GM18526 (cell line): Measurements from ENCODE around the gene SOCS6.

Experiments
- POLR2A ChIP-seq: IDR thresholded peaks from 3 replicates; pipeline ENCODE4 v1.6.1; 2011; ENCODE audit not compliant: insufficient read length; ENCODE audit errors: extremely low read depth

The SOCS6 gene

GRCh38 chr18:70330887-70331286, 42.0 kb downstream of the SOCS6 start:
- TF ChIP-seq POLR2A, result no peak

GRCh38 chr18:70331456-70332097, 42.7 kb downstream of the SOCS6 start:
- TF ChIP-seq POLR2A, result no peak

- no peak for TF ChIP-seq POLR2A
Observed at GRCh38 chr18:70332694-70333093, 43.8 kb downstream of the SOCS6 start.

- no peak for TF ChIP-seq POLR2A
Observed at GRCh38 chr18:70333316-70333715, 44.5 kb downstream of the SOCS6 start.

GRCh38 chr18:70333757-70334156, 44.9 kb downstream of the SOCS6 start:
- TF ChIP-seq POLR2A, result no peak

GRCh38 chr18:70334264-70334663, 45.4 kb downstream of the SOCS6 start:
- no peak for TF ChIP-seq POLR2A

GRCh38 chr18:70334728-70335329, 46.0 kb downstream of the SOCS6 start:
- no peak for TF ChIP-seq POLR2A

DNA sequence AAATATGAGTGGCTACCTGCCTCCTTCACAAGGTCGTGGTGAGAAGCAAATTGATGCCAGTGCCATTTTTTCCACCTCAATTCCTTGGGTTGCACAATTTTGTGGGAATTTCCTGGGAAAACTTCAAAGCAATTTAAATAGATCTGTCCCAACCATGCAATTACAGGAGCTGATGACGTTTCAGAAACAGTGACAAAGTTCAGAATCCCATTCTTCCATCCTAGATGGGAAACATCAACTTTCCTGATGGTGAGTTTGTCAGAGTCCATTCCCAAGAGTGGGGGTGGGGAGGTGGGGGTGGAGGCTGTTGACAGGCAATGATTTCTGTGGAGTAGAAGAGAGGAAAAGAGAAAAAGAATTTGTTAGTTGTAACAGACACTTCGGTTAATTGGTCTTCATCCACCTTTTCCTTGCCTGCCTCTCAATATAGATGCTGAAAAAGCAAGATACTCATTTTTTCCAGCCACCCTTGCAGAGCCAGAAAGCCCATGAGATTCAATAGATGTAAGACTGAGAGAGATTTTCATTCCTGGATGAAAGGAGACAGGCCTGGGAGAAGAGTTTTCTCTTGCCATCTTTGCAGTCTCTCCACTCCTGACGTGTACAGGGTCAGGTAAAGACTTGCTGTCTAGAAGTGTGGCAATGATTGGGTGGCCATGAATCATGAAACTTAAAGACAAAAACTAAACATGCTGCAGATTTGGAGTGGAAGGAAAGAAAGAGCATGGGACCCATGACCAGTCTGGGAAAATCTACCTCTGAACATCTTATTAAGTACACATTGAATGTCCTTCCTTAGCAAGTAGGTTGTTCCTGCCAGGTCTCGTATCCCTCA, 47.3 kb downstream of the SOCS6 start:
- TF ChIP-seq POLR2A, result no peak

- no peak for TF ChIP-seq POLR2A
Observed at GRCh38 chr18:70337139-70337972, 48.5 kb downstream of the SOCS6 start.

GRCh38 chr18:70338890-70339289, 50.0 kb downstream of the SOCS6 start:
- TF ChIP-seq POLR2A, result no peak

GRCh38 chr18:70339915-70340314, 51.1 kb downstream of the SOCS6 start:
- no peak for TF ChIP-seq POLR2A

GRCh38 chr18:70349316-70349715, 60.5 kb downstream of the SOCS6 start:
- no peak for TF ChIP-seq POLR2A

DNA sequence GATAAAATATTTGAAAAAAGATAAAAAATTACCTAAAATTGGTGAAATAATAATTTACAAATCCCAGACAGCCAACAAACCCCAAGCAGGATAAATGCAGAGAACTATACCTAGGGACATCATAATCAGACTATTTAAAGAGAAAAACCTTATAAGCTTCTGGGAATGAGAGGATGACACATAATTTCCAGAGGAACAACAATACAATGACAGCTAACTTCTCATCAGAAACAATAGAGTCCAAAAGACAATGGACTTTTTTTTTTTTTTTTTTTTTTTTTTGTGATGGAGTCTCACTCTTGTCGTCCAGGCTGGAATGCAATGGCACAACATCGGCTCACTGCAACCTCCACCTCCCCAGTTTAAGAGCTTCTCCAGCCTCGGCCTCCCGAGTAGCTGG, 65.2 kb downstream of the SOCS6 start:
- no peak for TF ChIP-seq POLR2A

DNA sequence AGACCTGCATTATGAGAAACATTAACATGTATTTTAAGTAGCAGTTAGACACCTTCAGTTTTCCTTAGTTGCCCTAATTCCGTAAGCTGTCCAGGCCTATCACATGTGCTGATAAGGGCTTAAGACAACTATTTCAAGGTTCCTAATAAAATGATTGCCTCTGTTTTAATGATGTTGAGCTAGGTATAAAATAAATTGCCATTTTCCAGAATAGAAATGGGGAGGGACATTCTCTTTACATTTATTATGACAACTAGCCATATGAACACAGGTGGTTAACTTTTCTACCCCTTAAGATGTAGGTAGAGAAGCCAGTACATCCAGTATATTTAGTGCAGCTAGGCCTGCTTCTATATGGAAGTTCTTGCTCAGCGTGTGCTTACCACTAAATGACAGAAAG, 65.9 kb downstream of the SOCS6 start:
- no peak for TF ChIP-seq POLR2A

DNA sequence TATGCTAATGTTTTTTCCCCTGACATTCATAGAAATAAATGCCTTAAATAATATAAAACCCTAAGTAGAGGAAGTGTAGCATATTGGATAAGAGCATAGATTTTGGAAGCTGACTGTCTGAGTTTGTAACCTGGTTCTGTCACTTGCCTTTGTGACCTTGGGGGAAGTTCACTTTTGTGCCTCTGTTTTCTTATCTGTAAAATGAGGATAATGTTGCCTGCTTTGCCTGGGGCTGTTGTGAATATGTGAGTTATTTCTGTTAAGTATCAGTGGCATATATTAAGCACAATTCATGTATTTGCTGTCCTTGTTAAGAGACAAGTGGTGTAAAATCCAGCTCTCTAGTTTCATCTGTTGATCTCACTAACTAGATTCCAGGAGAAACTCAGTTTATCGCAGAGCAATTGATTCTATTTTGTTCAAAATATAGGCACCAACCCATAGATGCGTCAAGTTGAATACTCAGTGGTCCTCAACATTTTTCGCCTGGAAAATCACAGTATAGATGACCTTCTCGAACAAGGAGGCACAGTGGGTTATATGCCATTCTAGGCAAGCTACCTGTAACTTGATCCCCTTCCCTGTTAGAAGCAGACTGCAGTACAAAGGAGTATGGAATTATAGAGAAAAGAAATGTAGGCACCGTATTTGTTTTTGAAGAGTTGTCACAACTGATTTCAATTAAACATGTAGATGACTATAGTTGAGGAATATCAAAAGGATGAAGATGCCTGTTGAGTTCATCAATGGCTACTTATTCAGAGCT, 67.0 kb downstream of the SOCS6 start:
- no peak for TF ChIP-seq POLR2A
